Prostate gland (tissue), 1 donor: ENCODE measurements around the gene CAMK2D.

Experiments
- POLR2A ChIP-seq: fragments of 450-650 bp; IDR thresholded peaks from one replicate; pipeline ENCODE4 v1.6.1; 2016; ENCODE audit warnings: antibody characterized with exemption, mild to moderate bottlenecking
- POLR2AphosphoS5 ChIP-seq: sonication (generic); formaldehyde crosslinking; IDR thresholded peaks from one replicate; pipeline ENCODE4 v1.6.1; 2017; ENCODE audit warnings: antibody characterized with exemption

DNA sequence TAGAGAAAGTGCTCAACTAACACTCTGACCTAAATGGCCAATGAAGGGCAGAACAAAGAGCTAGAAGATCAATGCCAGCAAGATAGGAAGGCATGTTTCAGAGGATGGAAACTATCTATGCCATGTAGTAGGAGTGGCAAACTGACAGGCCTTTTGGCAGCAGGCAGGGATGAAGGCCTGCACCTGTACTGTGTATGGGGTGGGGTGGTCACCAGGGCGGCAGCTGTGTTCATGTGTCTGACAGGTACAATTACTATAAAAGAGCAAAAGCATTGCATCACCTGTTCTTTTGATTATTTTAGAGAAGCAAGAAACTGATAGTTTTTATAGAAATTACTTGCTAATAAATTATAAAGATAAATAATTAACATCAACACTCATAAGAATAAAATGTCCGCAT is 239.1 kb downstream of the CAMK2D start:
- TF ChIP-seq POLR2AphosphoS5 (no peak), POLR2A (no peak)
